ENCODE measurements around the gene DMRTB1. TPM values are rescaled to one million over a fixed set of nuclear protein-coding genes. Genes with fewer than 3 reads are reported as not detected.

DMRTB1 gene
- total RNA-seq, 1 donor from 2014 or later: not detected

DNA sequence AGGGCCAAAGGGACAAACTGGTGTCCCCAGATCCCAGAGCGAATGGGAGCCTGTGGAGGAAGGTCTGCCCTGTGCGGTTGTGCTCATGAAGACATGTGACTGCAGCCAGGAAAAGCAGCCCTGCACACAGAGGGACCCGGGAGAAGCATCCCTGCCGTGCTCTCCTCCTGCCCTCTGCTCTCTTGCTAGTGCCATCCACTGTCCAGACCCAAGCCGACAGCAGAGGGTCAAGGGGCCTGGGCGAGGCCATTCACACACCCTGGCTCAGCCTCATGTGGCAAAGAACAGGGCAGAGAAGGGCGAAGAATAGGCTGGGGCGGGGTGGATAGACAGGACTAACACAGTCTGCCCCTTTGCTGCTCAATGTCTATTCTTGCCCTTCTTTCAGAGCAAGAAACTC lies 17.4 kb downstream of the DMRTB1 start:
- Mint-ChIP-seq H3K36me3 (ENCODE audit: low read depth) (no peaks in the 10 kb centered on the region), H3K27me3 (ENCODE audit: low read depth) (peaks cover 12% of the 10 kb centered on the region), H3K4me3 (ENCODE audit: unreplicated experiment) (no peak overlapping the region), H3K4me1 (ENCODE audit: low read depth) (peaks cover 9% of the 10 kb centered on the region), H3K9me3 (ENCODE audit: low read depth) (no peaks in the 10 kb centered on the region), H3K27ac (ENCODE audit: unreplicated experiment) (no peak overlapping the region)
- TF ChIP-seq, protein P1, sequence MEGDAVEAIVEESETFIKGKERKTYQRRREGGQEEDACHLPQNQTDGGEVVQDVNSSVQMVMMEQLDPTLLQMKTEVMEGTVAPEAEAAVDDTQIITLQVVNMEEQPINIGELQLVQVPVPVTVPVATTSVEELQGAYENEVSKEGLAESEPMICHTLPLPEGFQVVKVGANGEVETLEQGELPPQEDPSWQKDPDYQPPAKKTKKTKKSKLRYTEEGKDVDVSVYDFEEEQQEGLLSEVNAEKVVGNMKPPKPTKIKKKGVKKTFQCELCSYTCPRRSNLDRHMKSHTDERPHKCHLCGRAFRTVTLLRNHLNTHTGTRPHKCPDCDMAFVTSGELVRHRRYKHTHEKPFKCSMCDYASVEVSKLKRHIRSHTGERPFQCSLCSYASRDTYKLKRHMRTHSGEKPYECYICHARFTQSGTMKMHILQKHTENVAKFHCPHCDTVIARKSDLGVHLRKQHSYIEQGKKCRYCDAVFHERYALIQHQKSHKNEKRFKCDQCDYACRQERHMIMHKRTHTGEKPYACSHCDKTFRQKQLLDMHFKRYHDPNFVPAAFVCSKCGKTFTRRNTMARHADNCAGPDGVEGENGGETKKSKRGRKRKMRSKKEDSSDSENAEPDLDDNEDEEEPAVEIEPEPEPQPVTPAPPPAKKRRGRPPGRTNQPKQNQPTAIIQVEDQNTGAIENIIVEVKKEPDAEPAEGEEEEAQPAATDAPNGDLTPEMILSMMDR (IDR thresholded peaks at IDR 0.05): no peak
- no peak for DNase-seq (ENCODE audit: low spot score)

DNA sequence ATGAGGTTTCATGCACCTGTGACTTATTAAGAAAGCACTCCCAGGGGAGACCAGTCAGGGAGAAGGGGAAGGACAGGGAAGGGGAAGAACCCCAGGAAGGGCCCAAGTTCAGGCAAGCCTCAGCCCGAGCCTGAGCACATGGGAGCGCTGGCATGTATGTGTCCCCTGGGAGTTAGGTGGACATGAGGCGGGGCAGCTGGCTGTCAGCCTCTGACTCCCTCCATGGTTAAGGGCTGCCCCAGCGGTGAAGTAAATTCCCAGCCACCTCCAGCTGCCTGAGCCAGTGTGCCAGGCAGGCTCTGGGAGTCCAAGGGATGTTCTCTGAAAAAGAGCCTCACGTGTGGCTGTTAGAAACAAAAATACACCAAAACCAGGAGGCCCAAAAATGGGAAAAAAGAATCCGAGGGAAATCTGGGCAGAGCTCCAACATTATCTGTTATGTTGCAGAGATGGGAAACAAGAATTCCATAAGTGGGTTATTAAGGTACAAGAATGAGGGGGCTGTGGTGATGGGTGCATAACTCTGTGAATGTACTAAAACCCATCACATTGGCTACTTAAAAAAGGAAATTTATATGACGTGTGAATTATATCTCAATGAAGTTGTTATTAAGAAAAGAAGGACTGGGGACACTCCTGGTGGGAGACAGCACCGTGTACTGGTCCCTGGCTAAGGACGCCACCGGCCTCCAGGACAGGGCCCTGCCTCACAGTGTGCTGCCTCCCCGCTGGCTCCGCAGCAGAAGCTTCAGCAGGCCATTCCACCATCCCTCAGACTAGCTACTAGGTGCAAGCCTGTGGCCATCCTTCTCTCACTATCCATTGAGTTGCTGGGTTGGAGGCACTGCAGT lies 18.7 kb downstream of the DMRTB1 start:
- H3K27ac Mint-ChIP-seq (ENCODE audit: unreplicated experiment): peak overlapping the region; percentile 17
- peaks cover 18% of the 10 kb centered on the region for H3K27me3 Mint-ChIP-seq (ENCODE audit: low read depth)
- no peaks in the 10 kb centered on the region for H3K9me3 Mint-ChIP-seq (ENCODE audit: low read depth)
- TF ChIP-seq, protein P1 (IDR thresholded peaks at IDR 0.05): no peak
- no peaks in the 10 kb centered on the region for H3K36me3 Mint-ChIP-seq (ENCODE audit: low read depth)
- DNase-seq (ENCODE audit: low spot score): no peak
- peaks cover 9% of the 10 kb centered on the region for H3K4me1 Mint-ChIP-seq (ENCODE audit: low read depth)
- no peak overlapping the region for H3K4me3 Mint-ChIP-seq (ENCODE audit: unreplicated experiment)

DNA sequence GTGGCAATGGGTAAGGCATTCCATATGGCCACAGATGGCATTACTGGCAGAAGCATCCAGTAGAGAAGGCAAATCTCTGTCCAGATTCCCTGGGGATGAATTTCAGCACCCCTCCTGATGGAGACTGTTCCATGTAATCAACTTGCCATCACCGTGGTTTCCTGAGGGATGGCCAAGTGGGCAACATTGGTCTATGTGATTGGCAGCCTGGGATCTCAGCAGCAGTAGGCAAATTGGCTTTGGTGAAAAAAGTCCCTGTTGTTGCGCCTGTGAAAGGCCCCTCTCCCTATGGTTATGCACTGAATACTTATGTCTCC lies 19.3 kb downstream of the DMRTB1 start:
- TF ChIP-seq, protein P1 (IDR thresholded peaks at IDR 0.05): no peak
- Mint-ChIP-seq H3K4me3 (ENCODE audit: unreplicated experiment) (no peak overlapping the region), H3K27ac (ENCODE audit: unreplicated experiment) (no peak overlapping the region), H3K36me3 (ENCODE audit: low read depth) (no peaks in the 10 kb centered on the region), H3K9me3 (ENCODE audit: low read depth) (no peaks in the 10 kb centered on the region), H3K4me1 (ENCODE audit: low read depth) (peaks cover 9% of the 10 kb centered on the region), H3K27me3 (ENCODE audit: low read depth) (peaks cover 18% of the 10 kb centered on the region)
- no peak for DNase-seq (ENCODE audit: low spot score)

DNA sequence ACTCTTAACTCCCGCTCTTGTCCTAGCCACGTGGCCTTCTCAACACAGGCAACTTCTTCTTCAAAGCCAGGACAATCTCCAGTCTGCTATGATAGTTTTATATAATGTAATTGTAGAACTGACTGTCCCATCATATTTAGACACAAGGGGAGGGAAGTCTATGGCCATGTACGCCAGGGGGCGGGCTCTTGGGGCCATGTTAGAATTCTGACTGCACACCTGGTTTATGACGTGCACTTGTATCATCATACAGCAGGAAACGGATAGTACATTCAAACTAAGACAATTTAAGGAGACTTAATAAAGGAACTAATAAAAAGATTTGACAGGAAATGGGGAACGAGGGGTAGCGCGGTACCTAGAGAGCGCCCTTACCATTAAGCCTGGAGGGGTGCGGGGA lies 21.5 kb downstream of the DMRTB1 start:
- H3K27ac Mint-ChIP-seq (ENCODE audit: unreplicated experiment): no peak overlapping the region
- no peak overlapping the region for H3K4me3 Mint-ChIP-seq (ENCODE audit: unreplicated experiment)
- TF ChIP-seq, protein P1 (IDR thresholded peaks at IDR 0.05): no peak
- H3K27me3 Mint-ChIP-seq (ENCODE audit: low read depth): peaks cover 17% of the 10 kb centered on the region
- DNase-seq (ENCODE audit: low spot score): no peak
- H3K36me3 Mint-ChIP-seq (ENCODE audit: low read depth): no peaks in the 10 kb centered on the region
- H3K4me1 Mint-ChIP-seq (ENCODE audit: low read depth): peaks cover 14% of the 10 kb centered on the region
- no peaks in the 10 kb centered on the region for H3K9me3 Mint-ChIP-seq (ENCODE audit: low read depth)

DNA sequence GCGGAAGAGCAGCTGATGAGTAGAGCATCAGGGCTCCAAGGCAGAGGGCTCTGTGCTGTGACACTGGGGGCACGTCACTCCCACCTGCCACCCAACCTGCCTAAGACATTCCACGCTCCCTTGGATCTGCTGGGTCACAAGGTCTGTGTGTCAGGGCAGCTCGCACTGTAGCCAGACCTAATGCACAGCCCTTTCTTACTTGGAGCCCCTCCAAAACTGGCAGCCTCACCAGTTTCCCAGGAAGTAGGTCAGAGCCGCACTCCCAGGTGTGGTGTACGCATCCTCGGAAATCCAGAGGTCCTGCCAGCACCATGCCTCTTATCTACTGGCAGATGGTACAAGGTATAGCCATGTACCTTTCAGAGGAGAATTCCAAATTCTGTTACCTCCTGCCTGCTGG lies 22.3 kb downstream of the DMRTB1 start:
- TF ChIP-seq, protein P1 (IDR thresholded peaks at IDR 0.05): no peak
- Mint-ChIP-seq H3K36me3 (ENCODE audit: low read depth) (no peaks in the 10 kb centered on the region), H3K9me3 (ENCODE audit: low read depth) (no peaks in the 10 kb centered on the region), H3K27ac (ENCODE audit: unreplicated experiment) (no peak overlapping the region), H3K27me3 (ENCODE audit: low read depth) (peaks cover 15% of the 10 kb centered on the region), H3K4me1 (ENCODE audit: low read depth) (peaks cover 14% of the 10 kb centered on the region), H3K4me3 (ENCODE audit: unreplicated experiment) (no peak overlapping the region)
- no peak for DNase-seq (ENCODE audit: low spot score)

Measured in chondrocyte (in vitro differentiated cells).